Measurements from ENCODE around the gene RBCK1. TPM values are rescaled to one million over a fixed set of nuclear protein-coding genes. Genes with fewer than 3 reads are reported as not detected.
"Not testable (repeated sequence)": the region's sequence is repeated elsewhere in the genome, so short reads cannot be mapped to it uniquely, and the experiment has no call there.

Gene RBCK1
- total RNA-seq, 6 donors from 2014 or later = 63.4 to 179 (median 109) TPM

DNA sequence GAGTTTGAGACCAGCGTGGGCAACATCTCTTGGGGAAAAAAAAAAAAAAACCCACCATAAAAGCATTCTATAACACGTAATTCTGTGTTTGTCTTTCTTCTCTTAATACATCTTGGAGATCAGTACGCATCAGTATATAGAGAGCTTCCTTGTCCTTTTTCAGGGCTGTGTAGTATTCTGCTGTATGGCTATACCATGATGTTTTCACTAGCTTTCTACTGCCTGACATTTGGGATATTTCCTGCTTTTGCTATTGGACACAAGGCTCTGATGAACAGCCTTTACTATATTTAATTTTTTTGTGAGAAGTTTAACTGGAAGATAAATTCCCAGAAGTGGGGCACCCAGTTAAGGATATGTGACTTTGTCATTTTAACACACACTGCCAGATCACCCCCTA, 20.6 kb upstream of the RBCK1 start:
- Histone ChIP-seq H3K36me3 (peaks cover 3 to 53% (median 41%) of the 10 kb centered on the region in 4 donors), H3K4me3 (no peak overlapping the region), H3K4me1 (peaks cover 0 to 4% (median under 1%) of the 10 kb centered on the region in 4 donors), H3K27me3 (no peaks in the 10 kb centered on the region), H3K27ac (no peak overlapping the region), H3K9me3 (no peaks in the 10 kb centered on the region)
- no peak for TF ChIP-seq EP300 (IDR thresholded peaks at IDR 0.05)
- TF ChIP-seq POLR2A (IDR thresholded peaks at IDR 0.05) = no peak
- no peak for TF ChIP-seq POLR2AphosphoS5 (IDR thresholded peaks at IDR 0.05)
- TF ChIP-seq, protein P1, sequence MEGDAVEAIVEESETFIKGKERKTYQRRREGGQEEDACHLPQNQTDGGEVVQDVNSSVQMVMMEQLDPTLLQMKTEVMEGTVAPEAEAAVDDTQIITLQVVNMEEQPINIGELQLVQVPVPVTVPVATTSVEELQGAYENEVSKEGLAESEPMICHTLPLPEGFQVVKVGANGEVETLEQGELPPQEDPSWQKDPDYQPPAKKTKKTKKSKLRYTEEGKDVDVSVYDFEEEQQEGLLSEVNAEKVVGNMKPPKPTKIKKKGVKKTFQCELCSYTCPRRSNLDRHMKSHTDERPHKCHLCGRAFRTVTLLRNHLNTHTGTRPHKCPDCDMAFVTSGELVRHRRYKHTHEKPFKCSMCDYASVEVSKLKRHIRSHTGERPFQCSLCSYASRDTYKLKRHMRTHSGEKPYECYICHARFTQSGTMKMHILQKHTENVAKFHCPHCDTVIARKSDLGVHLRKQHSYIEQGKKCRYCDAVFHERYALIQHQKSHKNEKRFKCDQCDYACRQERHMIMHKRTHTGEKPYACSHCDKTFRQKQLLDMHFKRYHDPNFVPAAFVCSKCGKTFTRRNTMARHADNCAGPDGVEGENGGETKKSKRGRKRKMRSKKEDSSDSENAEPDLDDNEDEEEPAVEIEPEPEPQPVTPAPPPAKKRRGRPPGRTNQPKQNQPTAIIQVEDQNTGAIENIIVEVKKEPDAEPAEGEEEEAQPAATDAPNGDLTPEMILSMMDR (IDR thresholded peaks at IDR 0.05) = no peak
- ATAC-seq (ENCODE audit: low FRiP score in 2 of 2) = no peak
- WGBS, 2 donors = 96 to 99% methylated on average over 3 of the region's 3 CpGs
- no peak for DNase-seq

DNA sequence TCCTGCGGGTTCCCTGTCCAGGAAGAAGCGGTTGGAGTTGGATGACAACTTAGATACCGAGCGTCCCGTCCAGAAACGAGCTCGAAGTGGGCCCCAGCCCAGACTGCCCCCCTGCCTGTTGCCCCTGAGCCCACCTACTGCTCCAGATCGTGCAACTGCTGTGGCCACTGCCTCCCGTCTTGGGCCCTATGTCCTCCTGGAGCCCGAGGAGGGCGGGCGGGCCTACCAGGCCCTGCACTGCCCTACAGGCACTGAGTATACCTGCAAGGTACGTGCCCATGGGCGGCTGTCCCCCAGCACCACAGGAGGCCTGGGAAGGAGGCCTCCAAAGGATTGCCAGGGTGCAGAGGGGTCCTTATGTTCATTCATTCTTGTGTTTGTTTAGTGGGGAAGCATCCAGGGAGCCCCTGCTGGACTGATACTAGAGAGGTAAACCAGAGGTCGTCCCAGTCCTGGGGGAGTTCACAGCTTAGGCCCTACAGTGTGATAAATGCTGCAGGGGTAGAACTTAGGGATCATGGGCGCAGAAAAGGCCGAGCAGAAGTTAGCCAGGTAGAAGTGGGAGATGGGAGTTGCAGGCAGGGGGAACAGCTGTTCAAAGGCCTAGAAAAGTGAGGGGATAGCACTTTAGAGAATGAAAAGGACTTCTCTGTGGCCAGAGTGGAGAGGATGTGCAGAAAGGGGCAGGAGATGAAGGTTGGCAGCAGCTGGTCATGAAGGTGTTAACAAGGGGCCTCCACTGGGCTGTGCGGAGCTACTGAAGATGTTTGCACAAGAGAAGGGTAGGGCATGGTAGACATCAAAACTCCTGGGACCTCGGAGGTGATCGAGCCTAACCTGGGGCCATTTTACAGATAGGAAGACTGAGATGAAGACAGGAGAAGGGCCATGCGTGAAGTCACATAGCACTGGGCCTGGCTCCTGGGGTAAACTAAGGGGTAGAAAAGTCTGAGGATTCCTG, 19.8 kb upstream of the RBCK1 start:
- Histone ChIP-seq H3K4me1 (no peaks in the 10 kb centered on the region), H3K4me3 (no peak overlapping the region), H3K9me3 (no peaks in the 10 kb centered on the region), H3K27ac (no peak overlapping the region), H3K36me3 (peaks cover 3 to 61% (median 48%) of the 10 kb centered on the region in 4 donors), H3K27me3 (no peaks in the 10 kb centered on the region)
- TF ChIP-seq POLR2AphosphoS5 (IDR thresholded peaks at IDR 0.05) (no peak), POLR2A (IDR thresholded peaks at IDR 0.05) (no peak), EP300 (IDR thresholded peaks at IDR 0.05) (no peak)
- TF ChIP-seq, protein P1 (IDR thresholded peaks at IDR 0.05) = no peak
- no peak for ATAC-seq (ENCODE audit: low FRiP score in 2 of 2)
- DNase-seq = peak in 1 of 2 donors; percentile 46
- WGBS, 2 donors = 88% methylated on average over 11 to 21 of the region's 21 CpGs

DNA sequence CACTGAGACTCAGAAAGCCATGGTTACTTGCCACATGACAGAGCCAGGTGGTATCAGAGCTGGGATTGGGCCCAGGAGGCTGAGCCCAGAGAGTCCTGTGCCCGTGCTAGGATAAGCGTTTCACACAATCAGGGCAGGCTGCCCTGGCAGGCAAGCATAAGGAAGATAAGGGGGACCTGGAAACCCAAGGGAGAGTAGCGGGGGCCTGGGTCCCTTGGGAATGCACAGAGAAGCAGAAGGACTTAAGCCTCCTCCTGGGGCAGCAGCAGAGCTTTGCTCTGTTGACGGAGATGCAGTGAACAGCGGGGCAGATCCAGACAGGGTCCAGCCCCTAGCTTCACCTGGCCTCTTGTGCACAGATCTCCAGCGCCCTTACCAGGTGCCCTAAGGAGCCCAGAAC, 18.9 kb upstream of the RBCK1 start:
- DNase-seq (no peak), ATAC-seq (ENCODE audit: low FRiP score in 2 of 2) (no peak)
- H3K4me1 ChIP-seq = no peaks in the 10 kb centered on the region
- TF ChIP-seq POLR2AphosphoS5 (IDR thresholded peaks at IDR 0.05) = no peak
- TF ChIP-seq POLR2A (IDR thresholded peaks at IDR 0.05) = no peak
- no peak for TF ChIP-seq EP300 (IDR thresholded peaks at IDR 0.05)
- TF ChIP-seq, protein P1 (IDR thresholded peaks at IDR 0.05) = no peak
- H3K4me3 ChIP-seq = no peak overlapping the region
- no peaks in the 10 kb centered on the region for H3K9me3 ChIP-seq
- no peak overlapping the region for H3K27ac ChIP-seq
- H3K27me3 ChIP-seq = no peaks in the 10 kb centered on the region
- H3K36me3 ChIP-seq = peaks cover 3 to 70% (median 54%) of the 10 kb centered on the region in 4 donors
- WGBS, 2 donors = 80% methylated on average over 3 to 6 of the region's 6 CpGs

DNA sequence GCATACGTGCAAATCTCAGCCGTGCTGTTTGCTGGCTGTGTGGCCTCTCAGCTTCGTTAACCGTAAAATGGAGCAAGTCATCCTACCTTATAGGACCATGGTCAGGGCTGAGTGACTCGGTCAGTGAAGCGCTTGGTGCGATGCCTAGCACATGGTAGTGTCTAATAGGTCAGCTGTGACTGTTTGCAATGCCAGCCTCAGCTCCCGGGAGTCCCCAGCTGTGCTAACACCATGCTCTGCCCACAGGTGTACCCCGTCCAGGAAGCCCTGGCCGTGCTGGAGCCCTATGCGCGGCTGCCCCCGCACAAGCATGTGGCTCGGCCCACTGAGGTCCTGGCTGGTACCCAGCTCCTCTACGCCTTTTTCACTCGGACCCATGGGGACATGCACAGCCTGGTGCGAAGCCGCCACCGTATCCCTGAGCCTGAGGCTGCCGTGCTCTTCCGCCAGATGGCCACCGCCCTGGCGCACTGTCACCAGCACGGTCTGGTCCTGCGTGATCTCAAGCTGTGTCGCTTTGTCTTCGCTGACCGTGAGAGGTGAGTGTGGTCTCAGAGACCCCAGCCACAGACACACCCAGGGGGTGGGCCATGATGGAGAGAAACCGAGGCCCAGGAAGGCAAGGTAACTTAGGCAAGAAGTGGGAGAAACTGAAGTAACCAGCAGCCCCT, 16.9 kb upstream of the RBCK1 start:
- H3K27me3 ChIP-seq = no peaks in the 10 kb centered on the region
- TF ChIP-seq, protein P1 (IDR thresholded peaks at IDR 0.05) = no peak
- TF ChIP-seq EP300 (IDR thresholded peaks at IDR 0.05) = no peak
- 93 to 96% methylated on average over 20 to 29 of the region's 29 CpGs for WGBS, 2 donors
- DNase-seq (peak in 1 of 2 donors; percentile 47), ATAC-seq (ENCODE audit: low FRiP score in 2 of 2) (peak; percentile 17 to 37)
- no peak overlapping the region for H3K27ac ChIP-seq
- no peaks in the 10 kb centered on the region for H3K4me1 ChIP-seq
- peaks cover 6 to 87% (median 70%) of the 10 kb centered on the region in 4 donors for H3K36me3 ChIP-seq
- no peak overlapping the region for H3K4me3 ChIP-seq
- H3K9me3 ChIP-seq = no peaks in the 10 kb centered on the region

DNA sequence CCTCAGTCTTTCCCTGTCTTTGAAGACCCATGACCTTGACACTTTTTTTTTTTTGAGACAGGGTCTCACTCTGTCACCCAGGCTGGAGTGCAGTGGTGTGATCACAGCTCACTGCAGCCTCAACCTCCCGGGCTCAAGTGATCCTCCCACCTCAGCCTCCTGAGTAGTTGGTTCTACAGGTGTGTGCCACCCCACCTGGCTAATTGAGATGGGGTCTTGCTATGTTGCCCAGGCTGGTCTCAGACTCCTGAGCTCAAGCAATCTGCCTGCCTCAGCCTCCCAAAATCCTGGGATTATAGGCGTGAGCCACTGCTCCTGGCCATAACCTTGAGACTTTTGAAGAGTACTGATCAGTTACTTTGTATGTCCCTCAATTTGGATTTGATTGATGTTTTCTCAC, 14.8 kb upstream of the RBCK1 start:
- H3K4me3 ChIP-seq; H3K27me3 ChIP-seq; ATAC-seq (ENCODE audit: low FRiP score in 2 of 2); H3K9me3 ChIP-seq; DNase-seq; H3K27ac ChIP-seq; H3K4me1 ChIP-seq: not testable (repeated sequence)
- peaks cover 13 to 100% (median 79%) of the 10 kb centered on the region in 4 donors for H3K36me3 ChIP-seq
- WGBS, 2 donors = 90 to 94% methylated on average over 2 of the region's 2 CpGs

Data from upper lobe of left lung (tissue), 6 donors.